Activated naive CD4-positive, alpha-beta T cell treated with anti-CD3 and anti-CD28 coated beads, Interleukin-2, amount 10 ng/mL, durations not matched to agents 7 days and 5 days (primary cell): Measurements from ENCODE around the gene INAFM2.
A peak's percentile ranks its signal among the peaks of the same experiment; 100 is the strongest.

ENCODE experiments used
- CTCF ChIA-PET: fragments of 350-600 bp; sonication (Branson Sonifier 250); formaldehyde crosslinking; loops from one replicate; lab custom pipeline; 2021; ENCODE audit warnings: antibody characterized with exemption; lab: Charles Lee
- DNase-seq: peaks from one replicate; pipeline ENCODE4 v3.0.0-alpha.2; 2020
- H3K27ac Mint-ChIP-seq: one replicate; pipeline ENCODE4 v1.8.0; 2021; ENCODE audit warnings: mild to moderate bottlenecking, moderate library complexity, mixed read lengths
- H3K27me3 Mint-ChIP-seq: one replicate; pipeline ENCODE4 v1.8.0; 2021; ENCODE audit warnings: mild to moderate bottlenecking, mixed read lengths
- H3K36me3 Mint-ChIP-seq: one replicate; pipeline ENCODE4 v1.8.0; 2021; ENCODE audit warnings: mixed read lengths
- H3K4me1 Mint-ChIP-seq: one replicate; pipeline ENCODE4 v1.8.0; 2021; ENCODE audit warnings: mixed read lengths
- H3K4me3 Mint-ChIP-seq: one replicate; pipeline ENCODE4 v1.8.0; 2021; ENCODE audit warnings: mild to moderate bottlenecking, moderate library complexity, mixed read lengths
- H3K9me3 Mint-ChIP-seq: one replicate; pipeline ENCODE4 v1.8.0; 2021; ENCODE audit warnings: mixed read lengths

The INAFM2 gene

DNA sequence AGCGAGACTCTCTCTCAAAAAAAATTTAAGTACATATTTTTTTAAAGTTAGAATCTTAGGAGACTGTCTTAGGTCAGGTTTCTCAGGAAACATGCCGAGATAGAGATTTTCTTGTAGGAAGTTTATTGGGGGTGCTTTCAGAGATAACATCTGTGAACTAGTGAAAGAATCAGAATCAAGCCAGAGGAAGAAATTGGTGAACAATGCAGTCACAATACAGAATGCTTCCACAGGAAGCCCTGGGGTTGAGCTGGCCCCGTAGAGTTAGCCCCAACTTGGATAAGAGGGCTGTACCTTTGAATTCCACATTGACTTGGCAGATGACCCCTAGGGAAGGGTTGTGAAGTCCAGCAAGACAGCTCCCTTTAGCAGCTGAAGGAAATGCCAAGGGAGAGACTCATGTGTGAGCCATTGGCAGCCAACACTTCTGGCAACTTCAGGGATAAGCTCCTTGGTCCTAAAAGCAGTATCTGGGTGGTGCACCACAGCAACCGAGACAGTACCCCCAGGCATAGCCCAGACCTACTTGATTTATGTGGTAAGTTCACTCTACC, 8.7 kb upstream of the INAFM2 start:
- H3K9me3 Mint-ChIP-seq: no peaks in the 10 kb centered on the region
- no peak overlapping the region for H3K27ac Mint-ChIP-seq
- H3K36me3 Mint-ChIP-seq: no peaks in the 10 kb centered on the region
- no peak for DNase-seq
- CTCF ChIA-PET: interaction anchor here (0.7 to 21.9 kb wide), 6 partner anchors 7 to 97 kb away, joined by 3 to 425 read pairs (median 8); partner anchors contain the start of genes CCDC9B and PLCB2
- no peak overlapping the region for H3K4me3 Mint-ChIP-seq
- peaks cover 75% of the 10 kb centered on the region for H3K27me3 Mint-ChIP-seq
- peaks cover 3% of the 10 kb centered on the region for H3K4me1 Mint-ChIP-seq

DNA sequence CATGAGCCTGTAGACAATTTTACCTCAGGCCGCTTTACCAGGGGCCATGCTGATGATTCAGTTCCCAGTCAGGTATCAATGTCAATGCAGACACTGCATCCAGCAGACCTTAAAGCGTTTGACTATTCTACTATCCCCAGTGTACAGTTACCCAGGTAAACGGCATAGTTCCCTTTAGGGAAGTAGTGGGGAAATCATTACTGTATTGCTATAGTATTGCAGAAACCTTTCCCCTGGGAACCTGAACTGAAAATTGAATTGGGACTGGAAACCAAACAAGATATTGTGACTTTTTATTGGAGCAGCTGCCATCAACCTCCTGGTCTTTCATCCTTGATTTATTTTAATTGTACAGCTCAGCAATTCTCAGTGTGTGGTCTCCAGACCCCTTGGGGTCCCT, 6.6 kb upstream of the INAFM2 start:
- no peaks in the 10 kb centered on the region for H3K9me3 Mint-ChIP-seq
- no peaks in the 10 kb centered on the region for H3K36me3 Mint-ChIP-seq
- no peak overlapping the region for H3K4me3 Mint-ChIP-seq
- H3K4me1 Mint-ChIP-seq: peaks cover 8% of the 10 kb centered on the region
- H3K27ac Mint-ChIP-seq: no peak overlapping the region
- CTCF ChIA-PET: interaction anchor here (1.7 to 21.9 kb wide), 4 partner anchors 10 to 108 kb away, joined by 3 to 425 read pairs (median 204); partner anchors contain the start of genes CCDC9B and PLCB2
- no peak for DNase-seq
- H3K27me3 Mint-ChIP-seq: peaks cover 67% of the 10 kb centered on the region

DNA sequence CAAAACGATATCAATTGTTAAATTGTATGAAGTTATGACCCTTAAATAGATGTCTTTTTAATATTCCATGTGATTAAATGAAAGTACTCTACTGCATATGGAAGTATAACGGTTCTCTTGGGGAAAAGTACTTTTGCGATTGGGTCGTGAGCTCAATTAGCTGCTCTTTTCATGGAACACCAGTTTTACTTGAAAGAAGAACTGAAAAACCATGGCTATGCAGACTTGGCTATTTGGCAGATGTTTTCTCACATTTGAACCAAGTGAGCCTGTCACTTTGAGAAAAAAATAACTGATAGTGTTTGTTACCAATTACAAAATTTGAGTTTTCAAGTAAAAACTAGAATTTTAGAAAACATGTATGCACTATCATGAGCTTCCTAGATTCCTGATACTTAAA, 5.9 kb upstream of the INAFM2 start:
- no peak for DNase-seq
- Mint-ChIP-seq H3K27ac (no peak overlapping the region), H3K36me3 (no peaks in the 10 kb centered on the region), H3K4me3 (no peak overlapping the region), H3K9me3 (no peaks in the 10 kb centered on the region), H3K27me3 (peaks cover 65% of the 10 kb centered on the region), H3K4me1 (peaks cover 14% of the 10 kb centered on the region)
- CTCF ChIA-PET: interaction anchor here (1.7 to 21.9 kb wide), 4 partner anchors 8 to 107 kb away, joined by 3 to 425 read pairs (median 235); partner anchors contain the start of genes CCDC9B and PLCB2

DNA sequence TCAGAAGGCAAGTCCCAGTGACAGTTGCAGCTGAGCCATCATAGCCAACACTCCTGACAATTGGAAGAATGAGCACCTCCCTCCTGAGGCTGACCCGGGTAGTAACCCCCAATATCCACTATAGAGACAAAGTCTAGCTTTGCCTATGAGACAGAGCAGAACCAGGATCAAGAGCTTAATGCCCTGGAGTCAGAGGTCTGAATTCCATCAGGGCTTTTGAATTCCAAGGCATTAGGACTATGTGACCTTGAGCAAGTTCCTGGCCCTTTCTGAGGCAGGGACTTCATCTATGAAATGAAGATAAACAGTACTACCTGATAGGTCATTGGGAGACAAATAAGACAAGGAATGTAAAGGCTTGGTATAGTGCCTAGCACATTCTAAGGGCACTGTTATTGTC, 3.1 kb upstream of the INAFM2 start:
- H3K9me3 Mint-ChIP-seq: no peaks in the 10 kb centered on the region
- H3K4me3 Mint-ChIP-seq: no peak overlapping the region
- peaks cover 4% of the 10 kb centered on the region for H3K36me3 Mint-ChIP-seq
- H3K27ac Mint-ChIP-seq: no peak overlapping the region
- peaks cover 52% of the 10 kb centered on the region for H3K27me3 Mint-ChIP-seq
- peaks cover 29% of the 10 kb centered on the region for H3K4me1 Mint-ChIP-seq
- CTCF ChIA-PET: interaction anchor here (0.9 to 21.9 kb wide), 7 partner anchors 9 to 273 kb away, joined by 3 to 425 read pairs (median 6); partner anchors contain the start of genes CCDC9B and PLCB2
- DNase-seq: no peak

- peaks cover 50% of the 10 kb centered on the region for H3K27me3 Mint-ChIP-seq
- H3K4me1 Mint-ChIP-seq: peaks cover 29% of the 10 kb centered on the region
- no peak overlapping the region for H3K27ac Mint-ChIP-seq
- no peak overlapping the region for H3K4me3 Mint-ChIP-seq
- H3K36me3 Mint-ChIP-seq: peaks cover 7% of the 10 kb centered on the region
- DNase-seq: peak; percentile 75
- H3K9me3 Mint-ChIP-seq: no peaks in the 10 kb centered on the region
- CTCF ChIA-PET: interaction anchor here (1.3 to 21.9 kb wide), 6 partner anchors 8 to 102 kb away, joined by 3 to 425 read pairs (median 20); partner anchors contain the start of genes CCDC9B and PLCB2
These were observed 2.5 kb upstream of the INAFM2 start for GRCh38 chr15:40320931-40321371.

DNA sequence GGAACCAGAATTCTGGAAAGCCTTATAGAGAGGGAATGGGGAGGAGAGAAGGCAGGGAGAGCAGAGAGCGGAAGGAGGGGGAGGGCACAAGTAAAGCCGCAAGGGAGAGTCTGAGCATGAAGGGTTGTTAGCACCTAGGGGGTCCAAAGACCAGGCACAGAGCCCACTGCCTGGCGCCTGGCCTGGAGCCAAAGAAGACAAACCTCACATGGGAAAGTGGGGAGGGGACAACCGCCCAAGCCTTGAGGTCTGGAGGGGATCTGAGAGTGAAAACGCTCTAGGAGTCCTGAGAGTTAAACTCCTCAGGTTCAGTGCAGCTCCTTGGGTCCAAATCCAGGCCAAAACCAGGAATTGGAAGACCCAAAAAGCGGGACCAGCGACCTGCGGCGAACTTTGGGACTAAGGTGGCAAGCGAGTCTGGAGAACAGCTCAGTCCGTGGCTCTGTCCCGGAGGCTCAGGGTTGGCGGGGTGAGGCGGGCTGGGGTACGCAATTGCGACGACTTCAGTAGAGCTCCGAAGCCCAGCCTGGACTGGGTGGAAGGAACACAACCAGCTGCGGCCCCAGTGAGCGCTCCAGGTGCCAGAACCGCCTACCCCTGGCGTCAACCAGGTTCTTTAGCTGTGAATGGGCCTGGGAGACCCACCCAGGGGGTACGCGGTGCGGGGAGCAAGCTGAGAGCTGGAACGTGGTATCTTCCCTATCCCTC, 807 bp upstream of the INAFM2 start:
- H3K4me3 Mint-ChIP-seq: peak overlapping the region; percentile 71
- peaks cover 7% of the 10 kb centered on the region for H3K36me3 Mint-ChIP-seq
- CTCF ChIA-PET: interaction anchor here (0.7 to 21.9 kb wide), 12 partner anchors 8 to 98 kb away, joined by 3 to 425 read pairs (median 5); partner anchors contain the start of genes CCDC9B and PLCB2
- H3K4me1 Mint-ChIP-seq: peaks cover 29% of the 10 kb centered on the region
- H3K9me3 Mint-ChIP-seq: no peaks in the 10 kb centered on the region
- peaks cover 35% of the 10 kb centered on the region for H3K27me3 Mint-ChIP-seq
- no peak overlapping the region for H3K27ac Mint-ChIP-seq
- no peak for DNase-seq

DNA sequence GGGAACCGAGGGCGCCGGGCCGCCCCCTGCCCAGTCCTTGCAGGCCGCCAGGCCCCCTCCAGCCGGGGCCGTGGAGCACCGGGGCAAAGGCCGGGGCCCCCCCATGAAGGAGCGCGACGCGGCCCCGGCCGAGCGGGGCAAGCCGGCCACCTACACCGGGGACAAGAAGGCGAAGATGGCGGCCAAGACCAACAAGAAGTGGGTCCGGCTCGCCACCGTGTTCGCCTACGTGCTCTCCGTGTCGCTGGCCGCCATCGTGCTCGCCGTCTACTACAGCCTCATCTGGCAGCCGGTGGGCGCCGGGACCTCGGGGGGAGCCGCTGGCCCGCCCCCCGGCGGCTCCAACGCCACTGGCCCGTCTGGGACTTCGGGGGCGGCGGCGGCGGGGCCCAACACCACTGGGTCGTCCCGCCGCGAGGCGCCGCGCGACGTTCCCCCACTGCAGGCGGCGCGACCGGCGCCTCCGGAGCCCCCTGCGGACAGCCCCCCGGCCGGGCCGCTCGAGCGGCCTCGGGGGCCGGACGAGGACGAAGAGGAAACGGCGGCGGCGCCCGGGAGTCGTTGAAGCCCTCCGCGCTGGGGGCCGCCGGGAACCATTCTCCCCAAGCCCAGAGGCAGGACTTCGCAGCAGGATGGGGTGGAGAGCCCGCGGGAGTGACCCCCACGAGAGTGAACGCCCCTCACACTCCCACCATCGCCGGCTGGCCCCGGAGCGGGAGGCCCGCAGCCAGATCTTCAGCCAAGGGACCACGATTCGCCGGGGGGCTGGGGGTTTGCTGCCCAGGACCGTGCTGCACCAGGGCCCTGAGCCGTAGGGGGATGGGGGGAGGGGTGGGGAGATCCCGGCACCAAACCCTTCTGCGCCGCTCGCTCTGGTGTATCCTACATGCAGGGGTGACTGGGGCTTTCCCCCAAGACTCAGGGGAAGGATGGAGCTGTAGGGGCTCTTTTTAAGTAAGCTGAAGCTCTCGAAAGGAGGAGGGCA, 753 bp downstream of the INAFM2 start:
- H3K27ac Mint-ChIP-seq: peak overlapping the region; percentile 21
- H3K36me3 Mint-ChIP-seq: peaks cover 7% of the 10 kb centered on the region
- DNase-seq: peak; percentile 50
- CTCF ChIA-PET: interaction anchor here (2.4 to 21.9 kb wide), 5 partner anchors 13 to 45 kb away, joined by 9 to 425 read pairs (median 69); partner anchors contain the start of genes CCDC9B and PLCB2
- no peaks in the 10 kb centered on the region for H3K9me3 Mint-ChIP-seq
- H3K4me3 Mint-ChIP-seq: peak overlapping the region; percentile 69
- peaks cover 30% of the 10 kb centered on the region for H3K27me3 Mint-ChIP-seq
- peaks cover 29% of the 10 kb centered on the region for H3K4me1 Mint-ChIP-seq

GRCh38 chr15:40325188-40325587, 1.7 kb downstream of the INAFM2 start:
- peak overlapping the region; percentile 69 for H3K4me3 Mint-ChIP-seq
- H3K27ac Mint-ChIP-seq: no peak overlapping the region
- CTCF ChIA-PET: interaction anchor here (1.0 to 5.8 kb wide), 6 partner anchors 12 to 100 kb away, joined by 3 to 104 read pairs (median 6); partner anchors contain the start of gene PLCB2
- H3K9me3 Mint-ChIP-seq: no peaks in the 10 kb centered on the region
- H3K36me3 Mint-ChIP-seq: peaks cover 7% of the 10 kb centered on the region
- H3K27me3 Mint-ChIP-seq: peaks cover 26% of the 10 kb centered on the region
- no peak for DNase-seq
- peaks cover 29% of the 10 kb centered on the region for H3K4me1 Mint-ChIP-seq

- Mint-ChIP-seq H3K27me3 (peaks cover 24% of the 10 kb centered on the region), H3K4me3 (no peak overlapping the region), H3K36me3 (peaks cover 7% of the 10 kb centered on the region), H3K27ac (no peak overlapping the region), H3K9me3 (no peaks in the 10 kb centered on the region), H3K4me1 (peaks cover 29% of the 10 kb centered on the region)
- DNase-seq: no peak
- CTCF ChIA-PET: interaction anchor here (0.6 to 5.8 kb wide), 7 partner anchors 11 to 441 kb away, joined by 3 to 104 read pairs (median 4); partner anchors contain the start of gene PLCB2
These were observed 2.2 kb downstream of the INAFM2 start for GRCh38 chr15:40325700-40326099.

GRCh38 chr15:40327457-40327856, 4.0 kb downstream of the INAFM2 start:
- H3K27ac Mint-ChIP-seq: no peak overlapping the region
- H3K36me3 Mint-ChIP-seq: peaks cover 7% of the 10 kb centered on the region
- peaks cover 19% of the 10 kb centered on the region for H3K4me1 Mint-ChIP-seq
- peaks cover 28% of the 10 kb centered on the region for H3K27me3 Mint-ChIP-seq
- CTCF ChIA-PET: interaction anchor here (1.1 to 5.8 kb wide), 7 partner anchors 10 to 95 kb away, joined by 3 to 104 read pairs (median 8); partner anchors contain the start of gene PLCB2
- no peak for DNase-seq
- H3K9me3 Mint-ChIP-seq: no peaks in the 10 kb centered on the region
- no peak overlapping the region for H3K4me3 Mint-ChIP-seq

DNA sequence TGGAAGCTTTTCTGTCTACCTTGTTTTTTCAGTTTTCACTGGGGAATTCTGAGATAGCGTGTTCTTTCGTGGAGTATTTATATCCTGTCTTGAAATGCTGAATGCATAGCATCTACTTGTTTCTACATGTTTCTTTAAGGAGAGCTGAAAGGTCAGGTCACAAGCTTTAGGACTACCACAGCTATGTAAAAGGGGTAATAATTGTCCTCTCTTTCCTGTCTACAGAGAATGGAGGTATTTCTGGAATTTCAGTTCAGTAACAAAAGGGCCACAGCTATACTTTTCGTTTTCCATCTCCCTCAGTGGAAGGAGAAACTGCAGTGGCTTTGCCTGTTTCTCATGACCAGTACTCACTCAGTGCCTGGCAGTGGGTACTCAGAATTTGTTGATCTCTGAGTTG, 4.7 kb downstream of the INAFM2 start:
- H3K4me1 Mint-ChIP-seq: peaks cover 19% of the 10 kb centered on the region
- peaks cover 27% of the 10 kb centered on the region for H3K27me3 Mint-ChIP-seq
- no peak overlapping the region for H3K4me3 Mint-ChIP-seq
- DNase-seq: no peak
- no peaks in the 10 kb centered on the region for H3K9me3 Mint-ChIP-seq
- H3K36me3 Mint-ChIP-seq: peaks cover 7% of the 10 kb centered on the region
- CTCF ChIA-PET: interaction anchor here (0.8 to 5.8 kb wide), 8 partner anchors 9 to 94 kb away, joined by 3 to 104 read pairs (median 6); no protein-coding TSS in a partner anchor
- H3K27ac Mint-ChIP-seq: no peak overlapping the region

GRCh38 chr15:40328751-40329150, 5.3 kb downstream of the INAFM2 start:
- no peaks in the 10 kb centered on the region for H3K9me3 Mint-ChIP-seq

DNA sequence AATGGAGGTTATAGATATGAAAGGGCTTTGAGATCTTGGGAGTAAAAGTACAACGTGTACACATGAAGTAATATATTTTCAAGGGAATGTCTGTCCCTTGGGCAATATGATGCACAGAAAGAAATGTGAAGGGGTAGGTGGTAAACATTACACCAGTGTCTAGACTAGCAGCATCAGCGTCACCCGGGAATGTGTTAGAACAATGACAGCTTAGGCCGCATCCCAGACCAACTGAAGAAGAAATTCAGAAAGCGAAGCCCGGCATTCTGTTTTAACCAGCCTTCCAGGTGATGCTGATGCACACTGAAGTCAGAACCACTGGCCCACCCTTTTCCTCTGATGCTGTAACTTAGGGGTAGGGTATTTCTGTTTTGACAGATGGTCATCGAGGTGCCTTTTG, 6.3 kb downstream of the INAFM2 start:
- peaks cover 29% of the 10 kb centered on the region for H3K4me1 Mint-ChIP-seq
- DNase-seq: no peak
- peaks cover 21% of the 10 kb centered on the region for H3K27me3 Mint-ChIP-seq
- CTCF ChIA-PET: interaction anchor here (1.1 to 5.8 kb wide), 5 partner anchors 7 to 51 kb away, joined by 3 to 104 read pairs (median 3); no protein-coding TSS in a partner anchor
- peaks cover 7% of the 10 kb centered on the region for H3K36me3 Mint-ChIP-seq
- H3K4me3 Mint-ChIP-seq: no peak overlapping the region
- no peaks in the 10 kb centered on the region for H3K9me3 Mint-ChIP-seq
- H3K27ac Mint-ChIP-seq: no peak overlapping the region

More at GRCh38 chr15:40328751-40329150, 5.3 kb downstream of the INAFM2 start:
- peaks cover 25% of the 10 kb centered on the region for H3K27me3 Mint-ChIP-seq
- H3K36me3 Mint-ChIP-seq: peaks cover 7% of the 10 kb centered on the region
- CTCF ChIA-PET: interaction anchor here (0.8 to 5.8 kb wide), 9 partner anchors 8 to 50 kb away, joined by 3 to 104 read pairs (median 5); no protein-coding TSS in a partner anchor
- no peak overlapping the region for H3K27ac Mint-ChIP-seq
- no peak overlapping the region for H3K4me3 Mint-ChIP-seq
- no peak for DNase-seq
- peaks cover 21% of the 10 kb centered on the region for H3K4me1 Mint-ChIP-seq
